ENCODE results near the gene TENM4.

TENM4 gene

GRCh38 chr11:79050786-79051185 lies 390.0 kb downstream of the TENM4 start:
- DNase-seq (ENCODE audit: insufficient read length, low spot score): no peak
- no peak for FAIRE-seq

GRCh38 chr11:79049741-79050179 lies 391.1 kb downstream of the TENM4 start:
- TF ChIP-seq POLR2A (IDR thresholded peaks at IDR 0.05; ENCODE audit: low read depth, low read length): no peak
- no peak for FAIRE-seq
- DNase-seq (ENCODE audit: insufficient read length, low spot score): no peak

More at GRCh38 chr11:79050786-79051185, 390.0 kb downstream of the TENM4 start:
- TF ChIP-seq POLR2A (IDR thresholded peaks at IDR 0.05; ENCODE audit: low read depth, low read length): no peak

- TF ChIP-seq POLR2A (IDR thresholded peaks at IDR 0.05; ENCODE audit: low read depth, low read length): no peak
- FAIRE-seq: no peak
- no peak for DNase-seq (ENCODE audit: insufficient read length, low spot score)
Observed at GRCh38 chr11:79047980-79048379, 392.9 kb downstream of the TENM4 start.

- TF ChIP-seq POLR2A (IDR thresholded peaks at IDR 0.05; ENCODE audit: low read depth, low read length): no peak
- DNase-seq (ENCODE audit: insufficient read length, low spot score): no peak
- FAIRE-seq: no peak
Observed at GRCh38 chr11:79047321-79047720, 393.5 kb downstream of the TENM4 start.

- no peak for FAIRE-seq
- DNase-seq (ENCODE audit: insufficient read length, low spot score): no peak
- TF ChIP-seq POLR2A (IDR thresholded peaks at IDR 0.05; ENCODE audit: low read depth, low read length): no peak
Observed at GRCh38 chr11:79046366-79046765, 394.5 kb downstream of the TENM4 start.

- no peak for TF ChIP-seq POLR2A (IDR thresholded peaks at IDR 0.05; ENCODE audit: low read depth, low read length)
- DNase-seq (ENCODE audit: insufficient read length, low spot score) (no peak), FAIRE-seq (no peak)
Observed at GRCh38 chr11:79045800-79046304, 395.0 kb downstream of the TENM4 start.

- no peak for TF ChIP-seq POLR2A (IDR thresholded peaks at IDR 0.05; ENCODE audit: low read depth, low read length)
- FAIRE-seq (no peak), DNase-seq (ENCODE audit: insufficient read length, low spot score) (no peak)
Observed at GRCh38 chr11:79045018-79045799, 395.6 kb downstream of the TENM4 start.

GRCh38 chr11:79044201-79044600 lies 396.6 kb downstream of the TENM4 start:
- no peak for TF ChIP-seq POLR2A (IDR thresholded peaks at IDR 0.05; ENCODE audit: low read depth, low read length)
- DNase-seq (ENCODE audit: insufficient read length, low spot score): no peak
- no peak for FAIRE-seq

- FAIRE-seq: no peak
- no peak for TF ChIP-seq POLR2A (IDR thresholded peaks at IDR 0.05; ENCODE audit: low read depth, low read length)
- no peak for DNase-seq (ENCODE audit: insufficient read length, low spot score)
Observed at GRCh38 chr11:79043726-79044125, 397.1 kb downstream of the TENM4 start.

GRCh38 chr11:79042824-79043223 lies 398.0 kb downstream of the TENM4 start:
- TF ChIP-seq POLR2A (IDR thresholded peaks at IDR 0.05; ENCODE audit: low read depth, low read length): no peak
- FAIRE-seq (no peak), DNase-seq (ENCODE audit: insufficient read length, low spot score) (no peak)

GRCh38 chr11:79040348-79040747 lies 400.5 kb downstream of the TENM4 start:
- FAIRE-seq (no peak), DNase-seq (ENCODE audit: insufficient read length, low spot score) (no peak)
- no peak for TF ChIP-seq POLR2A (IDR thresholded peaks at IDR 0.05; ENCODE audit: low read depth, low read length)

GRCh38 chr11:79039122-79039521 lies 401.7 kb downstream of the TENM4 start:
- no peak for DNase-seq (ENCODE audit: insufficient read length, low spot score)
- FAIRE-seq: no peak
- no peak for TF ChIP-seq POLR2A (IDR thresholded peaks at IDR 0.05; ENCODE audit: low read depth, low read length)

GRCh38 chr11:79035881-79036280 lies 404.9 kb downstream of the TENM4 start:
- TF ChIP-seq POLR2A (IDR thresholded peaks at IDR 0.05; ENCODE audit: low read depth, low read length): no peak
- FAIRE-seq: no peak
- DNase-seq (ENCODE audit: insufficient read length, low spot score): no peak

GRCh38 chr11:79033833-79034232 lies 407.0 kb downstream of the TENM4 start:
- FAIRE-seq (no peak), DNase-seq (ENCODE audit: insufficient read length, low spot score) (no peak)
- TF ChIP-seq POLR2A (IDR thresholded peaks at IDR 0.05; ENCODE audit: low read depth, low read length): no peak

- DNase-seq (ENCODE audit: insufficient read length, low spot score) (no peak), FAIRE-seq (no peak)
Observed at GRCh38 chr11:79030448-79030847, 410.4 kb downstream of the TENM4 start.

More at GRCh38 chr11:79030448-79030847, 410.4 kb downstream of the TENM4 start:
- no peak for TF ChIP-seq POLR2A (IDR thresholded peaks at IDR 0.05; ENCODE audit: low read depth, low read length)

Data from H54 (cell line).